Astrocyte (in vitro differentiated cells and primary cell): ENCODE results near the gene SNED1. TPM values are rescaled to one million over a fixed set of nuclear protein-coding genes. Genes with fewer than 3 reads are reported as not detected.

Experiments
- DNase-seq: peaks from one replicate; pipeline ENCODE4 v3.0.0-alpha.2; 2010; ENCODE audit warnings: low read depth
- FAIRE-seq: peaks from 2 replicates; lab custom pipeline; 2011; peaks lifted over from hg19 to GRCh38; lab: Jason Lieb, UNC
- H2AFZ ChIP-seq: 2 replicates; pipeline ENCODE4 v1.6.0; 2012; ENCODE audit warnings: low read depth, low read length, inconsistent platforms
- H3K27ac ChIP-seq: 2 replicates; pipeline ENCODE4 v1.5.1; 2011; ENCODE audit warnings: low read depth, low read length, inconsistent platforms
- H3K27me3 ChIP-seq: 2 replicates; pipeline ENCODE4 v1.6.0; 2011; ENCODE audit warnings: low read length, inconsistent platforms; ENCODE audit not compliant: insufficient read depth
- H3K36me3 ChIP-seq: 2 replicates; pipeline ENCODE4 v1.5.1; 2011; ENCODE audit warnings: low read length, inconsistent platforms; ENCODE audit not compliant: insufficient read depth
- H3K4me1 ChIP-seq: 2 replicates; pipeline ENCODE4 v1.5.1; 2011; ENCODE audit warnings: low read length, inconsistent platforms; ENCODE audit not compliant: insufficient read depth
- H3K4me2 ChIP-seq: 2 replicates; pipeline ENCODE4 v1.6.0; 2012; ENCODE audit warnings: low read length, inconsistent platforms
- H3K4me3 ChIP-seq: 2 replicates; pipeline ENCODE4 v1.5.1; 2011; ENCODE audit warnings: low read depth, mild to moderate bottlenecking, low read length, inconsistent platforms; ENCODE audit not compliant: insufficient read depth
- H3K79me2 ChIP-seq: 2 replicates; pipeline ENCODE4 v1.6.0; 2012; ENCODE audit warnings: mild to moderate bottlenecking, low read length, inconsistent platforms; ENCODE audit not compliant: insufficient read depth
- H3K9ac ChIP-seq: 2 replicates; pipeline ENCODE4 v1.6.0; 2012; ENCODE audit warnings: mild to moderate bottlenecking, low read length, inconsistent platforms
- H3K9me3 ChIP-seq: 2 replicates; pipeline ENCODE4 v1.5.1; 2012; ENCODE audit warnings: low read depth, mild to moderate bottlenecking, low read length, inconsistent platforms; ENCODE audit not compliant: insufficient read depth
- H4K20me1 ChIP-seq: 2 replicates; pipeline ENCODE4 v1.6.0; 2012; ENCODE audit warnings: low read length, inconsistent platforms; ENCODE audit not compliant: insufficient read depth
- H3K27ac Mint-ChIP-seq: one replicate; pipeline ENCODE4 v1.8.0; 2021; ENCODE audit warnings: mild to moderate bottlenecking, mixed read lengths; ENCODE audit not compliant: unreplicated experiment
- H3K27me3 Mint-ChIP-seq: one replicate; pipeline ENCODE4 v1.8.0; 2021; ENCODE audit warnings: low read depth, mixed read lengths; ENCODE audit not compliant: unreplicated experiment
- H3K36me3 Mint-ChIP-seq: one replicate; pipeline ENCODE4 v1.8.0; 2021; ENCODE audit warnings: low read depth, mixed read lengths; ENCODE audit not compliant: unreplicated experiment
- H3K4me1 Mint-ChIP-seq: one replicate; pipeline ENCODE4 v1.8.0; 2021; ENCODE audit warnings: low read depth, mixed read lengths; ENCODE audit not compliant: unreplicated experiment
- H3K4me3 Mint-ChIP-seq: one replicate; pipeline ENCODE4 v1.8.0; 2021; ENCODE audit warnings: mild to moderate bottlenecking, moderate library complexity, mixed read lengths; ENCODE audit not compliant: unreplicated experiment
- H3K9me3 Mint-ChIP-seq: one replicate; pipeline ENCODE4 v1.8.0; 2021; ENCODE audit warnings: mild to moderate bottlenecking, mixed read lengths; ENCODE audit not compliant: unreplicated experiment
- CTCF ChIP-seq: IDR thresholded peaks from 2 replicates; pipeline ENCODE4 v1.5.1; 2011; ENCODE audit warnings: low read depth, mild to moderate bottlenecking, inconsistent platforms, low read length, moderate library complexity; ENCODE audit not compliant: insufficient read depth
- EZH2 ChIP-seq: IDR thresholded peaks from 2 replicates; pipeline ENCODE4 v1.6.1; 2012; ENCODE audit warnings: mild to moderate bottlenecking, low read length, inconsistent platforms; ENCODE audit not compliant: insufficient read depth
- total RNA-seq: library from RNA; stranded (reverse); gene quantifications from 2 replicates; pipeline ENCODE4 v1.2.1, GENCODE V29; 2021

The SNED1 gene
- total RNA-seq, 1 donor from 2014 or later, result 0.23 TPM

GRCh38 chr2:241139531-241140444 lies 141.4 kb downstream of the SNED1 start:
- no peak for TF ChIP-seq EZH2
- no peak for TF ChIP-seq CTCF
- Histone ChIP-seq H3K9me3 (no peaks in the 10 kb centered on the region), H3K4me1 (no peaks in the 10 kb centered on the region), H3K4me2 (no peak overlapping the region), H3K9ac (no peak overlapping the region), H4K20me1 (no peaks in the 10 kb centered on the region), H3K27ac (no peak overlapping the region), H3K27me3 (no peaks in the 10 kb centered on the region), H2AFZ (no peak overlapping the region), H3K79me2 (no peaks in the 10 kb centered on the region), H3K4me3 (no peak overlapping the region), H3K36me3 (no peaks in the 10 kb centered on the region)
- DNase-seq (no peak), FAIRE-seq (no peak)
- peaks cover 4% of the 10 kb centered on the region for H3K4me1 Mint-ChIP-seq
- H3K27ac Mint-ChIP-seq, result no peak overlapping the region
- peaks cover 4% of the 10 kb centered on the region for H3K36me3 Mint-ChIP-seq
- H3K4me3 Mint-ChIP-seq, result no peak overlapping the region
- H3K9me3 Mint-ChIP-seq, result no peaks in the 10 kb centered on the region
- H3K27me3 Mint-ChIP-seq, result peaks cover 24% of the 10 kb centered on the region

DNA sequence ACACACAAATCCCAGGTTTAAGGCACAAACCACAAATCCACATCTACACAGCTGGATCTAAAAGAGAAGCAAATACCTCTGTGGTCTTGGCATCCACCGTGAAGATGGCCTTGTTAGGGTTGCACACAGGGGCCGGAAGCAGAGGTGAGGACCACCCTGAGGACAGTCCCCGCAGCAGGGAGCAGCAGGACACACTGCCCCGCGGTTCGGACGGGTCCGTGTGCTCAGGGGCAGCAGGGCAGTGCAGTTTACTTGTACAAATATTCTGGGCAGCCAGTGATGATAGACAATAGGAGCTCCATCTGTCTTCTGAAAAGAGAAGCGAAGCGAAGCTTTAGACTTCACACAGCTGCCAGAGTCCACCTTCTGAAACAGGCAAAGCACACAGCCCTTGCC lies 142.0 kb downstream of the SNED1 start:
- H3K4me3 Mint-ChIP-seq, result no peak overlapping the region
- DNase-seq (no peak), FAIRE-seq (no peak)
- H3K27me3 Mint-ChIP-seq, result peaks cover 24% of the 10 kb centered on the region
- Histone ChIP-seq H3K9ac (no peak overlapping the region), H3K27ac (no peak overlapping the region), H3K4me1 (no peaks in the 10 kb centered on the region), H4K20me1 (no peaks in the 10 kb centered on the region), H3K79me2 (no peaks in the 10 kb centered on the region), H2AFZ (no peak overlapping the region), H3K36me3 (no peaks in the 10 kb centered on the region), H3K9me3 (no peaks in the 10 kb centered on the region), H3K4me3 (no peak overlapping the region), H3K4me2 (no peak overlapping the region), H3K27me3 (no peaks in the 10 kb centered on the region)
- no peaks in the 10 kb centered on the region for H3K9me3 Mint-ChIP-seq
- no peak overlapping the region for H3K27ac Mint-ChIP-seq
- peaks cover 4% of the 10 kb centered on the region for H3K4me1 Mint-ChIP-seq
- TF ChIP-seq CTCF (no peak), EZH2 (no peak)
- H3K36me3 Mint-ChIP-seq, result peaks cover 5% of the 10 kb centered on the region

DNA sequence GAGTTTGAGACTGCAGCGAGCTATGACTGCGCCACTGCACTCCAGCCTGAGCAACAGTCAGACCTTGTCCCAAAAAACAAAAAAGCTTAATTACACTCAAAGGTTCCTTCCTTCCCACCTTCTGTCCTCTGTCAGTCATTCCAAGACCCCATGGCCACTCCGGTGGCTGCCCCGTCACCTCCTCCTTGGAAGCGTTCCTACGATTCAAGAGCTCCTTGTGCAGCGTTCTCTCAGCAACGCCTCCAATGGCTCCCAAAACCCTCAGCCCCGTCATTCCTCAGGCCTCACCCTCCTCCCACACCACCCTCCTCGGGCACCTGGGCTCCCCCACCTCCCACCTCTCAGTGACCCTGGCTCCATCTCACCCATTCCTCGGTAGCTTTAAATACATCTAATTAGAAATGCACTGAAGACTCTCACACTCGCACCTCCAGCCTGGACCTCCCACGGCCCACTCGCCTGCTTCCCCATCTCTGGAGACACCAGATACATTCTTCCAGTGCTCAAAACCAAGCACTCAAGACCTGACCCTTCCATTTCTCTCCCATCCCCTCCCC lies 142.9 kb downstream of the SNED1 start:
- no peak overlapping the region for H3K4me3 Mint-ChIP-seq

More for the DNA sequence above, 142.9 kb downstream of the SNED1 start:
- H3K4me1 Mint-ChIP-seq, result peaks cover 4% of the 10 kb centered on the region
- no peak for FAIRE-seq
- no peaks in the 10 kb centered on the region for H3K9me3 Mint-ChIP-seq
- H4K20me1 ChIP-seq, result no peaks in the 10 kb centered on the region
- no peaks in the 10 kb centered on the region for H3K27me3 ChIP-seq
- no peak overlapping the region for H3K27ac ChIP-seq
- TF ChIP-seq CTCF (no peak), EZH2 (no peak)
- no peak overlapping the region for H2AFZ ChIP-seq
- DNase-seq, result no peak
- H3K79me2 ChIP-seq, result no peaks in the 10 kb centered on the region
- H3K36me3 ChIP-seq, result no peaks in the 10 kb centered on the region
- no peak overlapping the region for H3K27ac Mint-ChIP-seq
- H3K4me3 ChIP-seq, result no peak overlapping the region
- H3K9me3 ChIP-seq, result no peaks in the 10 kb centered on the region
- H3K36me3 Mint-ChIP-seq, result peaks cover 5% of the 10 kb centered on the region
- H3K4me2 ChIP-seq, result no peak overlapping the region
- no peak overlapping the region for H3K9ac ChIP-seq
- H3K27me3 Mint-ChIP-seq, result peaks cover 17% of the 10 kb centered on the region
- H3K4me1 ChIP-seq, result no peaks in the 10 kb centered on the region
